H1 (cell line): ENCODE data around the gene RAB3C. TPM values are rescaled to one million over a fixed set of nuclear protein-coding genes. Genes with fewer than 3 reads are reported as not detected.

Source experiments
- JUN ChIP-seq: IDR thresholded peaks from 2 replicates; pipeline ENCODE4 v1.6.1; 2011; ENCODE audit warnings: low read depth, mild to moderate bottlenecking, improper control_type of control experiment, low read length
- JUND ChIP-seq: IDR thresholded peaks from 2 replicates; pipeline ENCODE4 v1.6.1; 2011; ENCODE audit warnings: mild to moderate bottlenecking, improper control_type of control experiment, low read length
- SIN3A ChIP-seq, 2 experiments: IDR thresholded peaks in 1 of 2; conservative IDR thresholded peaks in 1 of 2; 2 replicates each; pipeline ENCODE4 v1.6.1; 2011 to 2012; ENCODE audit warnings: low read length in 2 of 2, improper control_type of control experiment in 1 of 2, low read depth in 1 of 2, mild to moderate bottlenecking in 1 of 2
- polyA plus RNA-seq, 7 experiments: library from polyadenylated mRNA; depleted of rRNA in 3 of 7; stranded (reverse) in 5 of 7; unstranded in 2 of 7; fragments of >200 nt in 5 of 7; fragments of 200-250 nt in 2 of 7; gene quantifications; 1 replicate in 5 of 7; 2 replicates in 1 of 7; 4 replicates in 1 of 7; pipeline versions ENCODE4 v1.2.1 to v1.2.3, GENCODE V29; 2011 to 2013; ENCODE audit warnings: missing spikeins in 2 of 7, mixed read lengths in 2 of 7
- total RNA-seq: library from RNA; stranded (reverse); fragmentation: NEBNext Ultra II Directional; extraction: Animal tissue kit (Norgen Biotek cat#: 25700); gene quantifications from 2 replicates; pipeline ENCODE4 v1.2.1, GENCODE V29; 2021

The RAB3C gene
- total and polyA plus RNA-seq, 2 of the 8 experiments (the other 6 are each of a cell fraction or from before 2014, with no cell fraction given): 14.7 to 18.3 TPM

GRCh38 chr5:58703925-58704555, 121.2 kb downstream of the RAB3C start (continued):
- TF ChIP-seq JUN (no peak), JUND (no peak), SIN3A (conservative IDR thresholded peaks at IDR 0.05 in 1 of 2, IDR thresholded peaks at IDR 0.05 in 1 of 2; ENCODE audit: low read depth in 1 of 2, low read length in 2 of 2) (no peak)
